KMS-11 (cell line): ENCODE data around the gene TGFB2.

ENCODE experiments used
- H2AFZ ChIP-seq: fragments of 200-600 bp; sonication (generic); 2 replicates; pipeline ENCODE4 v1.6.1; 2016; ENCODE audit warnings: antibody characterized with exemption, mixed run types, low read depth
- H3K27ac ChIP-seq: fragments of 200-600 bp; sonication (generic); 2 replicates; pipeline ENCODE4 v1.6.1; 2016; ENCODE audit warnings: mild to moderate bottlenecking, mixed run types
- H3K27me3 ChIP-seq: fragments of 200-600 bp; sonication (generic); 2 replicates; pipeline ENCODE4 v1.6.1; 2017; ENCODE audit warnings: mild to moderate bottlenecking, low read depth, mixed run types, moderate library complexity; ENCODE audit not compliant: insufficient read depth
- H3K36me3 ChIP-seq: fragments of 200-600 bp; sonication (generic); 2 replicates; pipeline ENCODE4 v1.6.1; 2017; ENCODE audit warnings: mild to moderate bottlenecking, mixed run types; ENCODE audit not compliant: insufficient read depth
- H3K4me1 ChIP-seq: fragments of 200-600 bp; sonication (generic); 2 replicates; pipeline ENCODE4 v1.6.1; 2016; ENCODE audit warnings: mild to moderate bottlenecking, low read depth, mixed run types; ENCODE audit not compliant: poor library complexity, severe bottlenecking
- H3K4me2 ChIP-seq: fragments of 200-600 bp; sonication (generic); 2 replicates; pipeline ENCODE4 v1.7.0; 2016; ENCODE audit warnings: mild to moderate bottlenecking, mixed run types
- H3K4me3 ChIP-seq: fragments of 200-600 bp; sonication (generic); IDR thresholded peaks from 2 replicates; pipeline ENCODE4 v1.6.1; 2017; ENCODE audit warnings: low read depth, low read length, mixed read lengths; ENCODE audit not compliant: insufficient read depth
- H3K79me2 ChIP-seq: fragments of 200-600 bp; sonication (generic); 2 replicates; pipeline ENCODE4 v1.6.1; 2016; ENCODE audit warnings: low read depth, mixed run types; ENCODE audit not compliant: insufficient read depth
- H3K9ac ChIP-seq: fragments of 200-600 bp; sonication (generic); 2 replicates; pipeline ENCODE4 v1.6.1; 2016; ENCODE audit warnings: mild to moderate bottlenecking, mixed run types
- H4K20me1 ChIP-seq: fragments of 200-600 bp; sonication (generic); 2 replicates; pipeline ENCODE4 v1.6.1; 2016; ENCODE audit warnings: mild to moderate bottlenecking, mixed run types; ENCODE audit not compliant: insufficient read depth
- CTCF ChIP-seq: fragments of 200-600 bp; sonication (generic); conservative IDR thresholded peaks from 2 replicates; pipeline ENCODE4 v1.6.1; 2017; ENCODE audit warnings: low read depth, mild to moderate bottlenecking, antibody characterized with exemption, low read length, moderate library complexity, mixed read lengths

TGFB2 gene

GRCh38 chr1:218476385-218476784 is 131.2 kb downstream of the TGFB2 start:
- H3K79me2 ChIP-seq, result no peaks in the 10 kb centered on the region
- H3K4me3 ChIP-seq, result no peak overlapping the region
- no peak overlapping the region for H3K9ac ChIP-seq
- no peaks in the 10 kb centered on the region for H3K27me3 ChIP-seq
- no peaks in the 10 kb centered on the region for H3K36me3 ChIP-seq
- no peak overlapping the region for H3K27ac ChIP-seq
- H4K20me1 ChIP-seq, result no peaks in the 10 kb centered on the region
- no peak overlapping the region for H2AFZ ChIP-seq
- H3K4me2 ChIP-seq, result no peak overlapping the region
- TF ChIP-seq CTCF, result no peak
- peaks cover 38% of the 10 kb centered on the region for H3K4me1 ChIP-seq

- no peaks in the 10 kb centered on the region for H3K79me2 ChIP-seq
- no peaks in the 10 kb centered on the region for H3K36me3 ChIP-seq
- no peak overlapping the region for H3K9ac ChIP-seq
- H3K4me3 ChIP-seq, result no peak overlapping the region
- H3K4me2 ChIP-seq, result no peak overlapping the region
- H4K20me1 ChIP-seq, result no peaks in the 10 kb centered on the region
- H3K4me1 ChIP-seq, result peaks cover 33% of the 10 kb centered on the region
- H3K27ac ChIP-seq, result no peak overlapping the region
- no peak for TF ChIP-seq CTCF
- H3K27me3 ChIP-seq, result no peaks in the 10 kb centered on the region
- H2AFZ ChIP-seq, result no peak overlapping the region
Measured at GRCh38 chr1:218478336-218478735, 133.2 kb downstream of the TGFB2 start.

GRCh38 chr1:218479436-218480115 is 134.4 kb downstream of the TGFB2 start:
- H3K4me3 ChIP-seq, result no peak overlapping the region
- no peaks in the 10 kb centered on the region for H3K36me3 ChIP-seq
- no peak overlapping the region for H3K4me2 ChIP-seq
- H4K20me1 ChIP-seq, result no peaks in the 10 kb centered on the region
- TF ChIP-seq CTCF, result no peak
- H3K27ac ChIP-seq, result no peak overlapping the region
- no peak overlapping the region for H3K9ac ChIP-seq
- H3K4me1 ChIP-seq, result peaks cover 21% of the 10 kb centered on the region
- H3K79me2 ChIP-seq, result no peaks in the 10 kb centered on the region
- H3K27me3 ChIP-seq, result no peaks in the 10 kb centered on the region
- H2AFZ ChIP-seq, result no peak overlapping the region

GRCh38 chr1:218480137-218480536 is 135.0 kb downstream of the TGFB2 start:
- Histone ChIP-seq H3K4me3 (no peak overlapping the region), H3K79me2 (no peaks in the 10 kb centered on the region), H3K4me2 (no peak overlapping the region), H3K36me3 (no peaks in the 10 kb centered on the region), H3K9ac (no peak overlapping the region), H2AFZ (no peak overlapping the region), H3K27ac (no peak overlapping the region), H3K4me1 (peaks cover 15% of the 10 kb centered on the region), H3K27me3 (no peaks in the 10 kb centered on the region), H4K20me1 (no peaks in the 10 kb centered on the region)
- no peak for TF ChIP-seq CTCF
